GM18499 (cell line): ENCODE data around the gene MYH7B.

ENCODE experiments used
- ATAC-seq: cut with Tn5 transposase; IDR thresholded peaks from one replicate; pipeline ENCODE4 v1.9.1; 2021; ENCODE audit warnings: moderate number of reproducible peaks; ENCODE audit not compliant: insufficient read depth, unreplicated experiment

Gene MYH7B

GRCh38 chr20:35002426-35003210 is 47.0 kb downstream of the MYH7B start:
- ATAC-seq, result no peak

- ATAC-seq, result no peak
Observed at GRCh38 chr20:35003211-35004031, 47.8 kb downstream of the MYH7B start.

- ATAC-seq, result no peak
Observed at GRCh38 chr20:35004051-35004725, 48.5 kb downstream of the MYH7B start.

- ATAC-seq, result no peak
Observed at GRCh38 chr20:35004749-35005462, 49.2 kb downstream of the MYH7B start.
